ENCODE results near the gene ADAMTSL1.

The ADAMTSL1 gene

GRCh38 chr9:18863791-18864190, 389.8 kb downstream of the ADAMTSL1 start:
- Histone ChIP-seq H3K79me2 (ENCODE audit: low read length) (no peaks in the 10 kb centered on the region), H3K9ac (ENCODE audit: low read length) (no peak overlapping the region), H3K4me2 (ENCODE audit: low read length) (no peak overlapping the region), H3K9me3 (ENCODE audit: insufficient read depth, low read length) (no peaks in the 10 kb centered on the region), H4K20me1 (ENCODE audit: insufficient read depth, low read length) (no peaks in the 10 kb centered on the region), H3K36me3 (replicated peaks; ENCODE audit: low read depth, low read length) (no peaks in the 10 kb centered on the region), H3K4me1 (ENCODE audit: low read length) (no peaks in the 10 kb centered on the region), H2AFZ (ENCODE audit: low read depth, low read length) (no peak overlapping the region), H3K27ac (ENCODE audit: low read length) (no peak overlapping the region), H3K4me3 (ENCODE audit: low read length) (no peak overlapping the region), H3K27me3 (ENCODE audit: low read depth, low read length) (peaks cover 8% of the 10 kb centered on the region; the same call in 1 of the 2 replicates)
- no peak for TF ChIP-seq EZH2phosphoT487 (IDR thresholded peaks at IDR 0.05; ENCODE audit: low read depth)
- no peak for TF ChIP-seq CTCF (IDR thresholded peaks at IDR 0.05; ENCODE audit: low read depth, low read length)

- TF ChIP-seq EZH2phosphoT487 (IDR thresholded peaks at IDR 0.05; ENCODE audit: low read depth): no peak
- peaks cover 13% of the 10 kb centered on the region; the same call in 1 of the 2 replicates for H3K27me3 ChIP-seq (ENCODE audit: low read depth, low read length)
Measured at GRCh38 chr9:18864516-18864915, 390.6 kb downstream of the ADAMTSL1 start.

GRCh38 chr9:18865542-18865941, 391.6 kb downstream of the ADAMTSL1 start:
- H3K27ac ChIP-seq (ENCODE audit: low read length): no peak overlapping the region
- H4K20me1 ChIP-seq (ENCODE audit: insufficient read depth, low read length): no peaks in the 10 kb centered on the region
- no peak overlapping the region for H3K9ac ChIP-seq (ENCODE audit: low read length)
- no peak overlapping the region for H3K4me2 ChIP-seq (ENCODE audit: low read length)
- TF ChIP-seq EZH2phosphoT487 (IDR thresholded peaks at IDR 0.05; ENCODE audit: low read depth) (no peak), CTCF (IDR thresholded peaks at IDR 0.05; ENCODE audit: low read depth, low read length) (no peak)
- no peaks in the 10 kb centered on the region for H3K4me1 ChIP-seq (ENCODE audit: low read length)
- H3K4me3 ChIP-seq (ENCODE audit: low read length): no peak overlapping the region
- no peaks in the 10 kb centered on the region for H3K79me2 ChIP-seq (ENCODE audit: low read length)
- no peaks in the 10 kb centered on the region for H3K36me3 ChIP-seq (replicated peaks; ENCODE audit: low read depth, low read length)
- H2AFZ ChIP-seq (ENCODE audit: low read depth, low read length): no peak overlapping the region
- H3K9me3 ChIP-seq (ENCODE audit: insufficient read depth, low read length): peaks cover 4% of the 10 kb centered on the region; the same call in 1 of the 2 replicates
- peaks cover 19% of the 10 kb centered on the region; the same call in 1 of the 2 replicates for H3K27me3 ChIP-seq (ENCODE audit: low read depth, low read length)

More at GRCh38 chr9:18864516-18864915, 390.6 kb downstream of the ADAMTSL1 start:
- Histone ChIP-seq H3K9me3 (ENCODE audit: insufficient read depth, low read length) (no peaks in the 10 kb centered on the region), H3K36me3 (replicated peaks; ENCODE audit: low read depth, low read length) (no peaks in the 10 kb centered on the region), H2AFZ (ENCODE audit: low read depth, low read length) (no peak overlapping the region), H3K4me2 (ENCODE audit: low read length) (no peak overlapping the region), H3K4me3 (ENCODE audit: low read length) (no peak overlapping the region), H3K27ac (ENCODE audit: low read length) (no peak overlapping the region), H3K79me2 (ENCODE audit: low read length) (no peaks in the 10 kb centered on the region), H3K4me1 (ENCODE audit: low read length) (no peaks in the 10 kb centered on the region), H4K20me1 (ENCODE audit: insufficient read depth, low read length) (no peaks in the 10 kb centered on the region), H3K9ac (ENCODE audit: low read length) (no peak overlapping the region)

- Histone ChIP-seq H3K79me2 (ENCODE audit: low read length) (no peaks in the 10 kb centered on the region), H3K4me3 (ENCODE audit: low read length) (no peak overlapping the region), H3K27me3 (ENCODE audit: low read depth, low read length) (peaks cover 27% of the 10 kb centered on the region; the same call in 1 of the 2 replicates), H3K27ac (ENCODE audit: low read length) (no peak overlapping the region), H3K9me3 (ENCODE audit: insufficient read depth, low read length) (peaks cover 7% of the 10 kb centered on the region; the same call in 1 of the 2 replicates), H4K20me1 (ENCODE audit: insufficient read depth, low read length) (no peaks in the 10 kb centered on the region), H3K4me1 (ENCODE audit: low read length) (no peaks in the 10 kb centered on the region), H3K36me3 (replicated peaks; ENCODE audit: low read depth, low read length) (no peaks in the 10 kb centered on the region), H3K4me2 (ENCODE audit: low read length) (no peak overlapping the region), H3K9ac (ENCODE audit: low read length) (no peak overlapping the region), H2AFZ (ENCODE audit: low read depth, low read length) (no peak overlapping the region)
- TF ChIP-seq CTCF (IDR thresholded peaks at IDR 0.05; ENCODE audit: low read depth, low read length) (no peak), EZH2phosphoT487 (IDR thresholded peaks at IDR 0.05; ENCODE audit: low read depth) (no peak)
Measured at GRCh38 chr9:18866121-18866831, 392.3 kb downstream of the ADAMTSL1 start.

All from OCI-LY3 (cell line).